OCI-LY7 (cell line): Measurements from ENCODE around the gene ZNF497. TPM values are rescaled to one million over a fixed set of nuclear protein-coding genes. Genes with fewer than 3 reads are reported as not detected.

ENCODE experiments used
- BruUV-seq: library from RNA; stranded (reverse); fragments of 400-500 nt; replicated peaks from 2 replicates; lab custom pipeline; 2021; lab: Mats Ljungman, UMichigan
- CTCF ChIA-PET: fragments of 300-600 bp; sonication (Branson Sonifier 250); formaldehyde crosslinking; loops from one replicate; lab custom pipeline; 2022; ENCODE audit warnings: antibody characterized with exemption; ENCODE audit not compliant: unreplicated experiment; lab: Charles Lee
- POLR2A ChIA-PET: fragments of 300-600 bp; sonication (Branson Sonifier 250); formaldehyde crosslinking; loops from one replicate; lab custom pipeline; 2022; ENCODE audit warnings: antibody characterized with exemption; lab: Charles Lee
- DNase-seq: peaks from one replicate; pipeline ENCODE4 v3.0.0-alpha.2; 2015; ENCODE audit warnings: low spot score
- H2AFZ ChIP-seq: fragments of 200-600 bp; sonication (generic), shearing (Covaris generic); 2 replicates; pipeline ENCODE4 v1.6.1; 2014; ENCODE audit warnings: mild to moderate bottlenecking, antibody characterized with exemption, low read length, moderate library complexity
- H3K27ac ChIP-seq: fragments of 200-600 bp; sonication (generic); 2 replicates; pipeline ENCODE4 v1.5.1; 2014; ENCODE audit warnings: mixed run types, low read depth, mild to moderate bottlenecking, moderate library complexity, low read length, inconsistent platforms; ENCODE audit not compliant: poor library complexity, severe bottlenecking
- H3K36me3 ChIP-seq: fragments of 200-600 bp; sonication (generic); 2 replicates; pipeline ENCODE4 v1.6.1; 2014; ENCODE audit warnings: mild to moderate bottlenecking, antibody characterized with exemption, low read length, moderate library complexity, mixed read lengths; ENCODE audit not compliant: insufficient read depth
- H3K4me1 ChIP-seq: fragments of 200-600 bp; sonication (generic); 2 replicates; pipeline ENCODE4 v1.5.1; 2014; ENCODE audit warnings: mild to moderate bottlenecking, low read length; ENCODE audit not compliant: insufficient read depth, poor library complexity, severe bottlenecking
- H3K4me2 ChIP-seq: fragments of 200-600 bp; sonication (generic); 2 replicates; pipeline ENCODE4 v1.6.1; 2014; ENCODE audit warnings: mild to moderate bottlenecking, low read length
- H3K4me3 ChIP-seq: fragments of 200-600 bp; sonication (generic); 2 replicates; pipeline ENCODE4 v1.5.1; 2014; ENCODE audit warnings: mild to moderate bottlenecking, low read depth, low read length; ENCODE audit not compliant: poor library complexity, severe bottlenecking
- H3K79me2 ChIP-seq: fragments of 200-600 bp; sonication (generic); 2 replicates; pipeline ENCODE4 v1.6.1; 2016; ENCODE audit warnings: low read depth, mild to moderate bottlenecking, low read length, moderate library complexity, mixed read lengths; ENCODE audit not compliant: insufficient read depth
- H3K9me2 ChIP-seq: fragments of 200-600 bp; sonication (generic); 2 replicates; pipeline ENCODE4 v1.6.1; 2016; ENCODE audit warnings: mild to moderate bottlenecking, low read length, mixed read lengths; ENCODE audit not compliant: insufficient read depth
- H3K9me3 ChIP-seq: fragments of 200-600 bp; sonication (generic); 2 replicates; pipeline ENCODE4 v1.6.1; 2014; ENCODE audit warnings: mild to moderate bottlenecking, mixed run types, low read length, mixed read lengths
- H4K20me1 ChIP-seq: fragments of 200-600 bp; sonication (generic); 2 replicates; pipeline ENCODE4 v1.6.1; 2014; ENCODE audit warnings: mild to moderate bottlenecking, antibody characterized with exemption, low read length, moderate library complexity, mixed read lengths; ENCODE audit not compliant: insufficient read depth
- EZH2phosphoT487 ChIP-seq: fragments of 200-600 bp; sonication (generic); IDR thresholded peaks from 2 replicates; pipeline ENCODE4 v1.6.1; 2018; ENCODE audit warnings: low read depth, borderline replicate concordance, mild to moderate bottlenecking, mixed run types, antibody characterized with exemption, low read length, moderate library complexity, mixed read lengths
- intact Hi-C: fragments of 100-400 bp; cut with micrococcal nuclease; formaldehyde crosslinking; loops from one replicate; pipeline ENCODE4 v1.10.0; 2022; ENCODE audit not compliant: unreplicated experiment
- total RNA-seq, 2 experiments: library from RNA; depleted of rRNA in 1 of 2; stranded (reverse); fragments of >200 nt in 1 of 2; shearing (Covaris generic) in 1 of 2; gene quantifications; 2 replicates each; pipeline ENCODE4 v1.2.3, GENCODE V29; 2014 to 2022
- TF ChIP-seq, protein P1 (sequence below): fragments of 200-600 bp; sonication (generic); conservative IDR thresholded peaks from 2 replicates; pipeline ENCODE4 v1.5.1; 2014; ENCODE audit warnings: mild to moderate bottlenecking, antibody characterized with exemption, low read length, moderate library complexity, mixed read lengths

ZNF497 gene
- total RNA-seq, 2 experiments from 2014 or later, result 3.6 to 6.1 TPM

DNA sequence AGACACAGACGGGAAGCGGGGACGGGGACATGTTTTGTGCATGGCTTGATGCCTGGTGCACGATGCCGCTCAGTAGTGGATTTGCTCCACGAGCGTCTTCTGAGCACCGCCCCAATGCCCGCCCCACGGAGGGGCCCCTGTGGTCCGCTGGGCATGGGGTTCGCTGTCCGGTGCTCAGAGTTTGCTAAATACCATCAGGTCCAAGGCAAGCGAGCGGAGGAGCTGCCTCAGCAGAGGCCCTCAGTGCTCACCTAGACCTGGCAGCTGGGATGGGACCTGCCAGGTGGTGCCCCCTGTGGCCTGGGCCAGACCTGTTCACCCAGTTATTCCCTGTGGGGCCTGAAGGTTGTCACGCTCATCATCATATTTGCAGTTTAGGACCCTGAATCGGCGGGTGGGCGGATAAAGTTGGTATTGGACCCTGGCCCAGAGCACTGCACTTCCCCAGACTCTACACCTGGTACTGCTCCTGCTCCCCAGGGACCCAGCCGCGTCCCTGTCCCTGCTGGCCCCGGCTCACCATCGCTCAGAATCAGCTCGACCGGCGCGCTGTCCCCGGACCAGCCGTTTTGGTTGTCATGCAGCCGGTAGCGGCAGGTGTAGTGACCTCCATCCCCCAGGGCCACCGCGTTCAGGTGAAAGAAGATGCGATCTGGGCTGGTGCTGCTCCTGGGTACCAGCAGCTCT, 11.5 kb downstream of the ZNF497 start:
- Histone ChIP-seq H3K79me2 (peaks cover 11% of the 10 kb centered on the region), H2AFZ (no peak overlapping the region), H3K4me1 (peaks cover 18% of the 10 kb centered on the region), H3K9me2 (no peaks in the 10 kb centered on the region), H3K4me2 (no peak overlapping the region), H3K36me3 (peaks cover 5% of the 10 kb centered on the region; the same call in 1 of the 2 replicates), H4K20me1 (peaks cover 4% of the 10 kb centered on the region; the same call in 1 of the 2 replicates), H3K27ac (no peak overlapping the region), H3K9me3 (no peaks in the 10 kb centered on the region), H3K4me3 (no peak overlapping the region)
- TF ChIP-seq, protein P1, sequence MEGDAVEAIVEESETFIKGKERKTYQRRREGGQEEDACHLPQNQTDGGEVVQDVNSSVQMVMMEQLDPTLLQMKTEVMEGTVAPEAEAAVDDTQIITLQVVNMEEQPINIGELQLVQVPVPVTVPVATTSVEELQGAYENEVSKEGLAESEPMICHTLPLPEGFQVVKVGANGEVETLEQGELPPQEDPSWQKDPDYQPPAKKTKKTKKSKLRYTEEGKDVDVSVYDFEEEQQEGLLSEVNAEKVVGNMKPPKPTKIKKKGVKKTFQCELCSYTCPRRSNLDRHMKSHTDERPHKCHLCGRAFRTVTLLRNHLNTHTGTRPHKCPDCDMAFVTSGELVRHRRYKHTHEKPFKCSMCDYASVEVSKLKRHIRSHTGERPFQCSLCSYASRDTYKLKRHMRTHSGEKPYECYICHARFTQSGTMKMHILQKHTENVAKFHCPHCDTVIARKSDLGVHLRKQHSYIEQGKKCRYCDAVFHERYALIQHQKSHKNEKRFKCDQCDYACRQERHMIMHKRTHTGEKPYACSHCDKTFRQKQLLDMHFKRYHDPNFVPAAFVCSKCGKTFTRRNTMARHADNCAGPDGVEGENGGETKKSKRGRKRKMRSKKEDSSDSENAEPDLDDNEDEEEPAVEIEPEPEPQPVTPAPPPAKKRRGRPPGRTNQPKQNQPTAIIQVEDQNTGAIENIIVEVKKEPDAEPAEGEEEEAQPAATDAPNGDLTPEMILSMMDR, result no peak
- TF ChIP-seq EZH2phosphoT487, result no peak
- intact Hi-C loops, result no loop called here
- ChIA-PET POLR2A (no interaction called here), CTCF (interaction anchor here (0.6 kb wide), 1 partner anchor 31 kb away, joined by 5 read pairs; no protein-coding TSS in a partner anchor)
- BruUV-seq, result no TSS peak
- no peak for DNase-seq

DNA sequence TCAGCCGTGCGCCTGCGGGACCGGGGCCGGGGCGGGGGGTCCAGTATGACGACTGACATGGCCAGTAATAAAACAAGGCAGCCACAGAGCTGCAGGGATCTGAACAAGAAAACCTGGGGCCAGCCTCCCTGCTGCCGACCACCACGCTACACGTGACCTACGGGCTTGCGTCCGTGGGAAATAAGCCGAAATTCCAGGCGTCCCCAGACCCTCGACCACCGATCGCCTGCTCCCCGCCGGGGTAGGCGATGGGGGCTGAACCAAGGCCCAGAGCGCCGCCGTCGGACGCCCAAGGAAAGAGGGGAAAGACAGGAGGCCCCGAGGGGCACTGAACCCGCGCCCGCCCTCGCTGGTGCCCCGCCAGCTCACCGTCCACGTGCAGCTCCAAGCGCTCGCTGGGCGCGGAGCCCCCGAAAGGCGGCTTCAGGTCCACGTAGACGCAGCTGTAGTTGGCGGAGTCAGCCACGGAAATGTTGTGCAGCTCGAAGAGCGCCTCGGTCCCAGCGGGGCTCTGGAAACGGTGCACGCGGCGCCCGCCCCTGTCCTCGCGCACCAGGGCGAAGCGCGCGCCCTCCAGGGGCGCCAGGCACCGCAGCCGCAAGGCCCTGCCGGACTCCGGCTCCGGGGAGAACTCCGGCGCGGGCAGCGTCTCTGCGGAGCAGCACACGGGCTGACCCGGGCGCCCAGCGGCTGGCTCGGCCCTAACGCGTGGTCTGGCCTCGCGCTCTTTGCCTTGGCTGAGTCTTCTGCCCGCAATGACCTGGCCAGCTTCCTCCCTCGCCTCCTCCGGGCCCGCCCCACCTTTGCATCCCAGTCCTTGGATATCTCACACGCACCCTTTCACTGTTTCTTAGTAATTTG, 12.3 kb downstream of the ZNF497 start:
- BruUV-seq, result no TSS peak
- H3K9me2 ChIP-seq, result no peaks in the 10 kb centered on the region
- DNase-seq, result no peak
- no peak overlapping the region for H3K27ac ChIP-seq
- H3K4me2 ChIP-seq, result no peak overlapping the region
- H3K4me1 ChIP-seq, result peaks cover 18% of the 10 kb centered on the region
- no peak overlapping the region for H2AFZ ChIP-seq
- intact Hi-C loops, result no loop called here
- no peaks in the 10 kb centered on the region for H3K9me3 ChIP-seq
- TF ChIP-seq EZH2phosphoT487, result no peak
- TF ChIP-seq, protein P1, result no peak
- no peak overlapping the region for H3K4me3 ChIP-seq
- H4K20me1 ChIP-seq, result peaks cover 4% of the 10 kb centered on the region; the same call in 1 of the 2 replicates
- ChIA-PET POLR2A (no interaction called here), CTCF (no interaction called here)
- peaks cover 11% of the 10 kb centered on the region for H3K79me2 ChIP-seq
- H3K36me3 ChIP-seq, result peaks cover 5% of the 10 kb centered on the region; the same call in 1 of the 2 replicates
